MM.1S (cell line): Measurements from ENCODE around the gene EPB41L4B.
"Not testable (repeated sequence)": the region's sequence is repeated elsewhere in the genome, so short reads cannot be mapped to it uniquely, and the experiment has no call there.

Source experiments
- DNase-seq: peaks from one replicate; pipeline ENCODE4 v3.0.0-alpha.2; 2015
- H2AFZ ChIP-seq: fragments of 300-600 bp; sonication (generic); 2 replicates; pipeline ENCODE4 v1.6.0; 2016; ENCODE audit warnings: antibody characterized with exemption, low read length
- H3F3A ChIP-seq: fragments of 300-600 bp; sonication (generic); 2 replicates; pipeline ENCODE4 v1.6.1; 2016; ENCODE audit warnings: mild to moderate bottlenecking, antibody characterized with exemption, low read length, moderate library complexity, mixed read lengths; ENCODE audit not compliant: insufficient read depth
- H3K27ac ChIP-seq: fragments of 300-600 bp; sonication (generic); 2 replicates; pipeline ENCODE4 v1.5.1; 2016; ENCODE audit warnings: mild to moderate bottlenecking, low read length
- H3K27me3 ChIP-seq: fragments of 300-600 bp; sonication (generic); replicated peaks from 2 replicates; pipeline ENCODE4 v1.6.0; 2016; ENCODE audit warnings: low read length; ENCODE audit not compliant: insufficient read depth
- H3K36me3 ChIP-seq: fragments of 300-600 bp; sonication (generic); replicated peaks from 2 replicates; pipeline ENCODE4 v1.6.1; 2016; ENCODE audit warnings: mild to moderate bottlenecking, low read length, mixed read lengths; ENCODE audit not compliant: insufficient read depth
- H3K4me1 ChIP-seq: fragments of 300-600 bp; sonication (generic); 2 replicates; pipeline ENCODE4 v1.6.1; 2016; ENCODE audit warnings: low read length, mixed read lengths
- H3K4me2 ChIP-seq: fragments of 300-600 bp; sonication (generic); 2 replicates; pipeline ENCODE4 v1.6.0; 2016; ENCODE audit warnings: low read depth, low read length
- H3K4me3 ChIP-seq: fragments of 300-600 bp; sonication (generic); 2 replicates; pipeline ENCODE4 v1.5.1; 2016; ENCODE audit warnings: low read length, mixed read lengths
- H3K79me2 ChIP-seq: fragments of 300-600 bp; sonication (generic); 2 replicates; pipeline ENCODE4 v1.6.1; 2016; ENCODE audit warnings: mixed run types, low read length, mixed read lengths
- H3K9ac ChIP-seq: fragments of 300-600 bp; sonication (generic); 2 replicates; pipeline ENCODE4 v1.6.1; 2016; ENCODE audit warnings: low read length, mixed read lengths
- H3K9me2 ChIP-seq: fragments of 300-600 bp; sonication (generic); replicated peaks from 2 replicates; pipeline ENCODE4 v1.6.1; 2016; ENCODE audit warnings: mild to moderate bottlenecking, low read length, mixed read lengths; ENCODE audit not compliant: insufficient read depth
- H3K9me3 ChIP-seq: fragments of 300-600 bp; sonication (generic); replicated peaks from 2 replicates; pipeline ENCODE4 v1.6.1; 2016; ENCODE audit warnings: mild to moderate bottlenecking, low read length, mixed read lengths; ENCODE audit not compliant: insufficient read depth
- H4K20me1 ChIP-seq: fragments of 300-600 bp; sonication (generic); 2 replicates; pipeline ENCODE4 v1.6.1; 2016; ENCODE audit warnings: mild to moderate bottlenecking, low read length, moderate library complexity, mixed read lengths; ENCODE audit not compliant: insufficient read depth
- EZH2 ChIP-seq: fragments of 300-600 bp; sonication (generic); optimal IDR thresholded peaks from 2 replicates; pipeline ENCODE3; 2017; ENCODE audit warnings: low read depth, mild to moderate bottlenecking, antibody characterized with exemption, low read length, mixed read lengths
- EZH2phosphoT487 ChIP-seq: fragments of 300-600 bp; sonication (generic); IDR thresholded peaks from 2 replicates; pipeline ENCODE4 v1.6.1; 2018; ENCODE audit warnings: antibody characterized with exemption, low read length
- TF ChIP-seq, protein P1 (sequence below): fragments of 300-600 bp; sonication (generic); IDR thresholded peaks from 2 replicates; pipeline ENCODE4 v1.5.1; 2016; ENCODE audit warnings: antibody characterized with exemption, low read length, mixed read lengths

Gene EPB41L4B

DNA sequence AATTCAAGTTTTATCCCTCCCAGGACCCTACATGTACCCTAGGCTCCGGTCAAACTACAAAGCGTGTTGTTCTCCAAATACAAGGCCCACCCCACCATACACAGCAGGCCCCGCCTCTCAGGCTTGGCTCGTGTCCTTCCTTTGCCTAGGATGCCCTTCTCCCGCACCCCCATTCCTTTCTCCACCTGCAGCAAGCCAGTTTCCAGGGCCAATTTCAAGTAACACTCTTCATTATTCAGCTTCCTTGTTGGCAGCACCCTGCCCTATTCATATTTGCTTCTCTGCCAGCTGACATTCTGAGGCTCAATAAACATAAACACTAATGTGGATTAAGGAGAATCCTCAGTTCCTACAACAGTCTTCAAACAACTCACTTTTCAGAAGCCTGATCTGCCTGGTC, 31.7 kb downstream of the EPB41L4B start:
- Histone ChIP-seq H3K27me3 (no peaks in the 10 kb centered on the region), H4K20me1 (no peaks in the 10 kb centered on the region), H3K36me3 (no peaks in the 10 kb centered on the region), H3K4me1 (no peaks in the 10 kb centered on the region), H3K4me3 (no peak overlapping the region), H3K27ac (no peak overlapping the region), H3K9ac (no peak overlapping the region), H3K4me2 (no peak overlapping the region), H3F3A (no peaks in the 10 kb centered on the region), H2AFZ (no peak overlapping the region), H3K9me2 (no peaks in the 10 kb centered on the region), H3K9me3 (no peaks in the 10 kb centered on the region), H3K79me2 (no peaks in the 10 kb centered on the region)
- TF ChIP-seq EZH2phosphoT487: no peak
- TF ChIP-seq EZH2: no peak
- TF ChIP-seq, protein P1, sequence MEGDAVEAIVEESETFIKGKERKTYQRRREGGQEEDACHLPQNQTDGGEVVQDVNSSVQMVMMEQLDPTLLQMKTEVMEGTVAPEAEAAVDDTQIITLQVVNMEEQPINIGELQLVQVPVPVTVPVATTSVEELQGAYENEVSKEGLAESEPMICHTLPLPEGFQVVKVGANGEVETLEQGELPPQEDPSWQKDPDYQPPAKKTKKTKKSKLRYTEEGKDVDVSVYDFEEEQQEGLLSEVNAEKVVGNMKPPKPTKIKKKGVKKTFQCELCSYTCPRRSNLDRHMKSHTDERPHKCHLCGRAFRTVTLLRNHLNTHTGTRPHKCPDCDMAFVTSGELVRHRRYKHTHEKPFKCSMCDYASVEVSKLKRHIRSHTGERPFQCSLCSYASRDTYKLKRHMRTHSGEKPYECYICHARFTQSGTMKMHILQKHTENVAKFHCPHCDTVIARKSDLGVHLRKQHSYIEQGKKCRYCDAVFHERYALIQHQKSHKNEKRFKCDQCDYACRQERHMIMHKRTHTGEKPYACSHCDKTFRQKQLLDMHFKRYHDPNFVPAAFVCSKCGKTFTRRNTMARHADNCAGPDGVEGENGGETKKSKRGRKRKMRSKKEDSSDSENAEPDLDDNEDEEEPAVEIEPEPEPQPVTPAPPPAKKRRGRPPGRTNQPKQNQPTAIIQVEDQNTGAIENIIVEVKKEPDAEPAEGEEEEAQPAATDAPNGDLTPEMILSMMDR: no peak
- DNase-seq: no peak

DNA sequence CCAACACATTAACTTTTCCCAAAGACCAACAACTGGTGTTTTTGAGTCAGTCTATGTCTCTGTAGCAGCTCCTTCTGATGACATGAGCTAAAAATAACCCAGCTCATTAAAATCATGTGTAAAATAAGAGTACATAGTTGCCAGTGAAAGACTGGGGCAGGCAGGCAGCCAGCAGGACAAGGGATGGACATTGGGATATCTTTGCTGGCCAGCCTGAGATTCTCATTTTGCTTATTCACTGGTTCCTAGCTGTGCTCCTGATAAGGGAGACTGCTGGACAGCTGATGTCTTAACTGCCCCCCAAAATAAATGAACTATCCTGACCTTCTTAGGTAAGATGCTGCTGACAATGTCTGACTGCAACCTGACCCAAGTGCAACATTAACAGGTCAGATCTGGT, 33.9 kb downstream of the EPB41L4B start:
- no peaks in the 10 kb centered on the region for H3K36me3 ChIP-seq
- no peaks in the 10 kb centered on the region for H3K79me2 ChIP-seq
- H3K4me2 ChIP-seq: no peak overlapping the region
- H3K27ac ChIP-seq: no peak overlapping the region
- H4K20me1 ChIP-seq: no peaks in the 10 kb centered on the region
- H3K4me1 ChIP-seq: no peaks in the 10 kb centered on the region
- H3K9ac ChIP-seq: no peak overlapping the region
- H3K4me3 ChIP-seq: no peak overlapping the region
- TF ChIP-seq EZH2: no peak
- TF ChIP-seq, protein P1: no peak
- no peak for TF ChIP-seq EZH2phosphoT487
- no peaks in the 10 kb centered on the region for H3K9me2 ChIP-seq
- no peaks in the 10 kb centered on the region for H3F3A ChIP-seq
- no peaks in the 10 kb centered on the region for H3K9me3 ChIP-seq
- no peak for DNase-seq
- no peaks in the 10 kb centered on the region for H3K27me3 ChIP-seq
- H2AFZ ChIP-seq: no peak overlapping the region

DNA sequence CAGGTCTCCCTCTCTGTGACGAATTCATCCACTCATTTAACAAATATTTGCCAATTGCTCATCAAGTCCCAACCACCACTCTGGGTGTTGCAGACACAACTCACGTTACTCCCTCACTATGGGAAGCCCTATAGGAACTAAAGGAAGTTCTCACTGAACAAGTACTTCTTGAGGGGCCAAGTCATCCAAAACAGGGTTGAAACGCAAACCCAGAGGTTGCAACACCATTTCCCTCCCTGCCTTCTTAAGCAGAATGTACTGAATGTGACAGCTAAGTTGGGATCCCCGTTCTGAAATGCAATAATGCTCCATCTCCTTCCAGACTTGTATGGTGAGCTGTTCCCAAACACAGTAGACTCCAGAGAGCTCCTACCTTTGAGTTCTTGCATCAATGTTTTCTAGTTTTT, 34.3 kb downstream of the EPB41L4B start:
- Histone ChIP-seq H3K4me1 (no peaks in the 10 kb centered on the region), H3K79me2 (no peaks in the 10 kb centered on the region), H4K20me1 (no peaks in the 10 kb centered on the region), H3K9me3 (no peaks in the 10 kb centered on the region), H3K27ac (no peak overlapping the region), H3K27me3 (no peaks in the 10 kb centered on the region), H3K36me3 (no peaks in the 10 kb centered on the region), H3K9me2 (no peaks in the 10 kb centered on the region), H3K4me2 (no peak overlapping the region), H3F3A (no peaks in the 10 kb centered on the region), H3K9ac (no peak overlapping the region), H2AFZ (no peak overlapping the region), H3K4me3 (no peak overlapping the region)
- DNase-seq: no peak
- TF ChIP-seq EZH2 (no peak), EZH2phosphoT487 (no peak)
- TF ChIP-seq, protein P1: no peak

DNA sequence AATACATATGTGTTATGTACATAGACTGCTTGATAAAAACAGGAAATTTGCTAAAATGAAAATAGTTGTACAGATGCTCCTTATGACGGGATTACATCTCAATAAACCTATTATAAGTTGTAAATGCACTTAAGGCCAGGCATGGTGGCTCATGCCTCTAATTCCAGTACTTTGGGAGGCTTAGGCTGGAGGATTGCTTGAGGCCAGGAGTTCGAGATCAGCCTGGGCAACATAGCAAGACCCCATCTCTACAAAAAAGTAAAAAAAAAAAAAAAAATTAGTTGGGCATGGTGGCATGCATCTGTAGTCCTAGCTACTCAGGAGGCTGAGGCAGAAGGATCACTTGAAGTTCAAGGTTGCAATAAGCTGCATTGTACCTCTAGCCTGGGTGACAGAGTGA, 37.2 kb downstream of the EPB41L4B start:
- H3K4me1 ChIP-seq, H4K20me1 ChIP-seq, H3K27ac ChIP-seq, DNase-seq, H3K4me2 ChIP-seq, H3K9ac ChIP-seq, H3K27me3 ChIP-seq, H3K79me2 ChIP-seq, H3K9me2 ChIP-seq, H3F3A ChIP-seq, H2AFZ ChIP-seq, H3K9me3 ChIP-seq, H3K4me3 ChIP-seq, H3K36me3 ChIP-seq: not testable (repeated sequence)
